ENCODE results near the gene COPG1.

COPG1 gene

GRCh38 chr3:129313665-129314385 is 64.4 kb downstream of the COPG1 start:
- DNase-seq (ENCODE audit: low read depth): peak; percentile 29

GRCh38 chr3:129314386-129315222 is 65.2 kb downstream of the COPG1 start:
- peak; percentile 70 for DNase-seq (ENCODE audit: low read depth)

- DNase-seq (ENCODE audit: low read depth): peak; percentile 23
These were observed 66.0 kb downstream of the COPG1 start for GRCh38 chr3:129315223-129315997.

- no peak for DNase-seq (ENCODE audit: low read depth)
These were observed 66.5 kb downstream of the COPG1 start for GRCh38 chr3:129315998-129316247.

GRCh38 chr3:129316248-129317013 is 67.0 kb downstream of the COPG1 start:
- peak; percentile 69 for DNase-seq (ENCODE audit: low read depth)

GRCh38 chr3:129317014-129317771 is 67.8 kb downstream of the COPG1 start:
- DNase-seq (ENCODE audit: low read depth): no peak

- DNase-seq (ENCODE audit: low read depth): no peak
These were observed 68.4 kb downstream of the COPG1 start for GRCh38 chr3:129317848-129318247.

- no peak for DNase-seq (ENCODE audit: low read depth)
These were observed 69.5 kb downstream of the COPG1 start for GRCh38 chr3:129318921-129319320.

GRCh38 chr3:129320261-129320660 is 70.9 kb downstream of the COPG1 start:
- DNase-seq (ENCODE audit: low read depth): no peak

- no peak for DNase-seq (ENCODE audit: low read depth)
These were observed 71.5 kb downstream of the COPG1 start for GRCh38 chr3:129320825-129321487.

GRCh38 chr3:129321887-129322286 is 72.5 kb downstream of the COPG1 start:
- no peak for DNase-seq (ENCODE audit: low read depth)

- DNase-seq (ENCODE audit: low read depth): no peak
These were observed 74.4 kb downstream of the COPG1 start for GRCh38 chr3:129323651-129324294.

- DNase-seq (ENCODE audit: low read depth): no peak
These were observed 75.4 kb downstream of the COPG1 start for GRCh38 chr3:129324855-129325254.

- DNase-seq (ENCODE audit: low read depth): no peak
These were observed 76.0 kb downstream of the COPG1 start for GRCh38 chr3:129325383-129325782.

- DNase-seq (ENCODE audit: low read depth): no peak
These were observed 76.7 kb downstream of the COPG1 start for GRCh38 chr3:129326138-129326537.

GRCh38 chr3:129326595-129326994 is 77.2 kb downstream of the COPG1 start:
- DNase-seq (ENCODE audit: low read depth): no peak
